Upper lobe of left lung (tissue), 4 donors: ENCODE measurements around the gene TRIP10.

Experiments used
- EP300 ChIP-seq, 4 donors: sonication (generic); formaldehyde crosslinking; IDR thresholded peaks; one replicate each; pipeline ENCODE4 v1.5.1; 2017; ENCODE audit warnings: antibody characterized with exemption in 4 of 4, control low read depth in 2 of 4
- POLR2A ChIP-seq, 4 donors: fragments of 450-650 bp; IDR thresholded peaks; one replicate each; pipeline ENCODE4 v1.5.1; 2016 to 2017; ENCODE audit warnings: antibody characterized with exemption in 4 of 4, mild to moderate bottlenecking in 2 of 4
- POLR2AphosphoS5 ChIP-seq, 2 donors: sonication (generic); formaldehyde crosslinking; IDR thresholded peaks; one replicate each; pipeline ENCODE4 v1.5.1; 2017; ENCODE audit warnings: antibody characterized with exemption in 2 of 2
- TF ChIP-seq, protein P1 (sequence below), 6 experiments: fragments of 450-650 bp in 4 of 6; fragments of 200-600 bp in 2 of 6; sonication (generic) in 2 of 6; IDR thresholded peaks; one replicate each; pipeline ENCODE4 v1.5.1; 2016 to 2019; ENCODE audit warnings: antibody characterized with exemption in 6 of 6

DNA sequence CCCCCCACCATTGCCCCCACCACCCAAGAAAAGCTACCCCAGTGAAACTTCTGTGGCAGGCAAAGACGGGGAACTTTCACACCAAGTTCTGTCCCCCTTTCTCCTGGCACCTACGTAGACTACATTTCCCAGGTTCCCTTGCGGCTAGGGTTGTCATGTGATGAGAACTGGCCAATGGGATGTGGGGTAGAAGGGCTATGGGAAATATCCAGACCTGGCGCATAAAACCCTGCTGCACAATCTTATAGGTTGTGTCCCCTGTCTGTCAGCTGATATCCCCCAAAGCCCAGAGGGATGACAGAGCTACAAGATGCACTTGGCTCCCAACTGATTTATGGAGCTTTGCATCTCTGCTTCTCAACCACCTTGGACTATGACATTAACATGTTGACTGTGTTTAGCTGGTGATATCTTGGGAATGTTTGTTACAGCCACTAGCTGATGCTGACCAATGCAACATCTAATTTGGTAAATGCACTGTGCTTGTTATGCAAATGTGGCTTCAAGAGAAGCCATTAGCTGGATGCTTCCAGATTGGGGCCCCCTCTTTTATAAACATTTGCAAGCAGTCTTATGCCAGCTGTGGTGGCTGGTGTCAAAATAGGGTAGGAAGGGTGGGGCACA is 21.7 kb downstream of the TRIP10 start:
- TF ChIP-seq EP300 (IDR thresholded peaks at IDR 0.05): no peak
- TF ChIP-seq, protein P1, sequence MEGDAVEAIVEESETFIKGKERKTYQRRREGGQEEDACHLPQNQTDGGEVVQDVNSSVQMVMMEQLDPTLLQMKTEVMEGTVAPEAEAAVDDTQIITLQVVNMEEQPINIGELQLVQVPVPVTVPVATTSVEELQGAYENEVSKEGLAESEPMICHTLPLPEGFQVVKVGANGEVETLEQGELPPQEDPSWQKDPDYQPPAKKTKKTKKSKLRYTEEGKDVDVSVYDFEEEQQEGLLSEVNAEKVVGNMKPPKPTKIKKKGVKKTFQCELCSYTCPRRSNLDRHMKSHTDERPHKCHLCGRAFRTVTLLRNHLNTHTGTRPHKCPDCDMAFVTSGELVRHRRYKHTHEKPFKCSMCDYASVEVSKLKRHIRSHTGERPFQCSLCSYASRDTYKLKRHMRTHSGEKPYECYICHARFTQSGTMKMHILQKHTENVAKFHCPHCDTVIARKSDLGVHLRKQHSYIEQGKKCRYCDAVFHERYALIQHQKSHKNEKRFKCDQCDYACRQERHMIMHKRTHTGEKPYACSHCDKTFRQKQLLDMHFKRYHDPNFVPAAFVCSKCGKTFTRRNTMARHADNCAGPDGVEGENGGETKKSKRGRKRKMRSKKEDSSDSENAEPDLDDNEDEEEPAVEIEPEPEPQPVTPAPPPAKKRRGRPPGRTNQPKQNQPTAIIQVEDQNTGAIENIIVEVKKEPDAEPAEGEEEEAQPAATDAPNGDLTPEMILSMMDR (IDR thresholded peaks at IDR 0.05): no peak
- TF ChIP-seq POLR2A (IDR thresholded peaks at IDR 0.05): no peak
- no peak for TF ChIP-seq POLR2AphosphoS5 (IDR thresholded peaks at IDR 0.05)
